ENCODE data around the gene PAMR1. TPM values are rescaled to one million over a fixed set of nuclear protein-coding genes. Genes with fewer than 3 reads are reported as not detected.

Gene PAMR1
- total and polyA plus RNA-seq, 2 donors, result 1.9 to 5.6 TPM

- 94% methylated on average over 5 of the region's 5 CpGs for WGBS
- DNase-seq (ENCODE audit: low read depth in 6 of 9, low spot score in 9 of 9), result no peak
- H3K9me3 ChIP-seq (ENCODE audit: control insufficient read depth in 2 of 2, insufficient read depth in 1 of 2, low read length in 1 of 2), result no peaks in the 10 kb centered on the region
Measured at GRCh38 chr11:35559949-35560348, 34.5 kb upstream of the PAMR1 start.

GRCh38 chr11:35558513-35558912 is 33.1 kb upstream of the PAMR1 start:
- no peak for DNase-seq (ENCODE audit: low read depth in 6 of 9, low spot score in 9 of 9)
- 91% methylated on average over 3 of the region's 3 CpGs for WGBS
- Histone ChIP-seq H3K4me1 (ENCODE audit: control insufficient read depth in 2 of 2, insufficient read depth in 2 of 2, low read length in 2 of 2) (no peaks in the 10 kb centered on the region), H3K9me3 (ENCODE audit: control insufficient read depth in 2 of 2, insufficient read depth in 1 of 2, low read length in 1 of 2) (no peaks in the 10 kb centered on the region), H3K27ac (ENCODE audit: low read depth in 1 of 2, low read length in 1 of 2) (no peak overlapping the region), H3K36me3 (ENCODE audit: control insufficient read depth in 2 of 2, insufficient read depth in 2 of 2, low read length in 1 of 2) (no peaks in the 10 kb centered on the region), H3K4me3 (ENCODE audit: low read length in 2 of 2) (no peak overlapping the region), H3K27me3 (ENCODE audit: control insufficient read depth in 2 of 2, insufficient read depth in 1 of 2, low read length in 1 of 2) (no peaks in the 10 kb centered on the region)

More at GRCh38 chr11:35559949-35560348, 34.5 kb upstream of the PAMR1 start:
- Histone ChIP-seq H3K36me3 (ENCODE audit: control insufficient read depth in 2 of 2, insufficient read depth in 2 of 2, low read length in 1 of 2) (no peaks in the 10 kb centered on the region), H3K4me3 (ENCODE audit: low read length in 2 of 2) (no peak overlapping the region), H3K27ac (ENCODE audit: low read depth in 1 of 2, low read length in 1 of 2) (no peak overlapping the region), H3K4me1 (ENCODE audit: control insufficient read depth in 2 of 2, insufficient read depth in 2 of 2, low read length in 2 of 2) (no peaks in the 10 kb centered on the region), H3K27me3 (ENCODE audit: control insufficient read depth in 2 of 2, insufficient read depth in 1 of 2, low read length in 1 of 2) (no peaks in the 10 kb centered on the region)

GRCh38 chr11:35555488-35555887 is 30.1 kb upstream of the PAMR1 start:
- no peaks in the 10 kb centered on the region for H3K9me3 ChIP-seq (ENCODE audit: control insufficient read depth in 2 of 2, insufficient read depth in 1 of 2, low read length in 1 of 2)
- H3K27ac ChIP-seq (ENCODE audit: low read depth in 1 of 2, low read length in 1 of 2), result no peak overlapping the region

GRCh38 chr11:35554491-35555437 is 29.3 kb upstream of the PAMR1 start:
- Histone ChIP-seq H3K9me3 (ENCODE audit: control insufficient read depth in 2 of 2, insufficient read depth in 1 of 2, low read length in 1 of 2) (no peaks in the 10 kb centered on the region), H3K4me1 (ENCODE audit: control insufficient read depth in 2 of 2, insufficient read depth in 2 of 2, low read length in 2 of 2) (no peaks in the 10 kb centered on the region), H3K36me3 (ENCODE audit: control insufficient read depth in 2 of 2, insufficient read depth in 2 of 2, low read length in 1 of 2) (no peaks in the 10 kb centered on the region), H3K27me3 (ENCODE audit: control insufficient read depth in 2 of 2, insufficient read depth in 1 of 2, low read length in 1 of 2) (no peaks in the 10 kb centered on the region), H3K27ac (ENCODE audit: low read depth in 1 of 2, low read length in 1 of 2) (no peak overlapping the region), H3K4me3 (ENCODE audit: low read length in 2 of 2) (no peak overlapping the region)
- DNase-seq (ENCODE audit: low read depth in 6 of 9, low spot score in 9 of 9), result no peak
- WGBS, result 72% methylated on average over 5 of the region's 5 CpGs

More at GRCh38 chr11:35555488-35555887, 30.1 kb upstream of the PAMR1 start:
- Histone ChIP-seq H3K4me1 (ENCODE audit: control insufficient read depth in 2 of 2, insufficient read depth in 2 of 2, low read length in 2 of 2) (no peaks in the 10 kb centered on the region), H3K4me3 (ENCODE audit: low read length in 2 of 2) (no peak overlapping the region), H3K27me3 (ENCODE audit: control insufficient read depth in 2 of 2, insufficient read depth in 1 of 2, low read length in 1 of 2) (no peaks in the 10 kb centered on the region), H3K36me3 (ENCODE audit: control insufficient read depth in 2 of 2, insufficient read depth in 2 of 2, low read length in 1 of 2) (no peaks in the 10 kb centered on the region)
- no peak for DNase-seq (ENCODE audit: low read depth in 6 of 9, low spot score in 9 of 9)

- 82% methylated on average over 1 of the region's 1 CpG for WGBS
- no peaks in the 10 kb centered on the region for H3K27me3 ChIP-seq (ENCODE audit: control insufficient read depth in 2 of 2, insufficient read depth in 1 of 2, low read length in 1 of 2)
- H3K27ac ChIP-seq (ENCODE audit: low read depth in 1 of 2, low read length in 1 of 2), result no peak overlapping the region
- H3K36me3 ChIP-seq (ENCODE audit: control insufficient read depth in 2 of 2, insufficient read depth in 2 of 2, low read length in 1 of 2), result no peaks in the 10 kb centered on the region
- no peak overlapping the region for H3K4me3 ChIP-seq (ENCODE audit: low read length in 2 of 2)
- DNase-seq (ENCODE audit: low read depth in 6 of 9, low spot score in 9 of 9), result no peak
- H3K4me1 ChIP-seq (ENCODE audit: control insufficient read depth in 2 of 2, insufficient read depth in 2 of 2, low read length in 2 of 2), result no peaks in the 10 kb centered on the region
- no peaks in the 10 kb centered on the region for H3K9me3 ChIP-seq (ENCODE audit: control insufficient read depth in 2 of 2, insufficient read depth in 1 of 2, low read length in 1 of 2)
Measured at GRCh38 chr11:35553831-35554230, 28.4 kb upstream of the PAMR1 start.

- no peak overlapping the region for H3K4me3 ChIP-seq (ENCODE audit: low read length in 2 of 2)
- no peaks in the 10 kb centered on the region for H3K9me3 ChIP-seq (ENCODE audit: control insufficient read depth in 2 of 2, insufficient read depth in 1 of 2, low read length in 1 of 2)
- H3K27ac ChIP-seq (ENCODE audit: low read depth in 1 of 2, low read length in 1 of 2), result no peak overlapping the region
- no peaks in the 10 kb centered on the region for H3K36me3 ChIP-seq (ENCODE audit: control insufficient read depth in 2 of 2, insufficient read depth in 2 of 2, low read length in 1 of 2)
- H3K27me3 ChIP-seq (ENCODE audit: control insufficient read depth in 2 of 2, insufficient read depth in 1 of 2, low read length in 1 of 2), result no peaks in the 10 kb centered on the region
- no peak for DNase-seq (ENCODE audit: low read depth in 6 of 9, low spot score in 9 of 9)
- H3K4me1 ChIP-seq (ENCODE audit: control insufficient read depth in 2 of 2, insufficient read depth in 2 of 2, low read length in 2 of 2), result no peaks in the 10 kb centered on the region
- WGBS, result 72% methylated on average over 3 of the region's 3 CpGs
Measured at GRCh38 chr11:35553021-35553420, 27.6 kb upstream of the PAMR1 start.

- Histone ChIP-seq H3K27me3 (ENCODE audit: control insufficient read depth in 2 of 2, insufficient read depth in 1 of 2, low read length in 1 of 2) (no peaks in the 10 kb centered on the region), H3K9me3 (ENCODE audit: control insufficient read depth in 2 of 2, insufficient read depth in 1 of 2, low read length in 1 of 2) (no peaks in the 10 kb centered on the region), H3K4me3 (ENCODE audit: low read length in 2 of 2) (no peak overlapping the region), H3K27ac (ENCODE audit: low read depth in 1 of 2, low read length in 1 of 2) (no peak overlapping the region), H3K36me3 (ENCODE audit: control insufficient read depth in 2 of 2, insufficient read depth in 2 of 2, low read length in 1 of 2) (no peaks in the 10 kb centered on the region), H3K4me1 (ENCODE audit: control insufficient read depth in 2 of 2, insufficient read depth in 2 of 2, low read length in 2 of 2) (no peaks in the 10 kb centered on the region)
- 97% methylated on average over 5 of the region's 5 CpGs for WGBS
- no peak for DNase-seq (ENCODE audit: low read depth in 6 of 9, low spot score in 9 of 9)
Measured at GRCh38 chr11:35552616-35553015, 27.2 kb upstream of the PAMR1 start.

- DNase-seq (ENCODE audit: low read depth in 6 of 9, low spot score in 9 of 9), result no peak
- H3K27me3 ChIP-seq (ENCODE audit: control insufficient read depth in 2 of 2, insufficient read depth in 1 of 2, low read length in 1 of 2), result no peaks in the 10 kb centered on the region
- 90% methylated on average over 3 of the region's 3 CpGs for WGBS
- H3K4me3 ChIP-seq (ENCODE audit: low read length in 2 of 2), result no peak overlapping the region
- H3K9me3 ChIP-seq (ENCODE audit: control insufficient read depth in 2 of 2, insufficient read depth in 1 of 2, low read length in 1 of 2), result no peaks in the 10 kb centered on the region
- no peaks in the 10 kb centered on the region for H3K36me3 ChIP-seq (ENCODE audit: control insufficient read depth in 2 of 2, insufficient read depth in 2 of 2, low read length in 1 of 2)
- no peaks in the 10 kb centered on the region for H3K4me1 ChIP-seq (ENCODE audit: control insufficient read depth in 2 of 2, insufficient read depth in 2 of 2, low read length in 2 of 2)
- no peak overlapping the region for H3K27ac ChIP-seq (ENCODE audit: low read depth in 1 of 2, low read length in 1 of 2)
Measured at GRCh38 chr11:35550374-35551036, 25.1 kb upstream of the PAMR1 start.

- Histone ChIP-seq H3K27me3 (ENCODE audit: control insufficient read depth in 2 of 2, insufficient read depth in 1 of 2, low read length in 1 of 2) (no peaks in the 10 kb centered on the region), H3K9me3 (ENCODE audit: control insufficient read depth in 2 of 2, insufficient read depth in 1 of 2, low read length in 1 of 2) (no peaks in the 10 kb centered on the region), H3K27ac (ENCODE audit: low read depth in 1 of 2, low read length in 1 of 2) (no peak overlapping the region), H3K36me3 (ENCODE audit: control insufficient read depth in 2 of 2, insufficient read depth in 2 of 2, low read length in 1 of 2) (no peaks in the 10 kb centered on the region), H3K4me3 (ENCODE audit: low read length in 2 of 2) (no peak overlapping the region), H3K4me1 (ENCODE audit: control insufficient read depth in 2 of 2, insufficient read depth in 2 of 2, low read length in 2 of 2) (no peaks in the 10 kb centered on the region)
- WGBS, result 70% methylated on average over 3 of the region's 3 CpGs
- no peak for DNase-seq (ENCODE audit: low read depth in 6 of 9, low spot score in 9 of 9)
Measured at GRCh38 chr11:35549787-35550186, 24.4 kb upstream of the PAMR1 start.

Measured in thymus (tissue), 11 donors.